Ascending aorta (tissue), 2 donors: ENCODE results near the gene GAB2. TPM values are rescaled to one million over a fixed set of nuclear protein-coding genes. Genes with fewer than 3 reads are reported as not detected.

ENCODE experiments used
- DNase-seq, 2 donors: peaks; one replicate each; pipeline ENCODE4 v3.0.0-alpha.2; 2019; ENCODE audit warnings: low spot score in 2 of 2
- H3K27ac ChIP-seq, 2 donors: fragments of 200-600 bp; sonication (generic); one replicate each; pipeline ENCODE4 v1.5.1; 2016 to 2017; ENCODE audit warnings: mild to moderate bottlenecking in 1 of 2
- H3K27me3 ChIP-seq: fragments of 200-600 bp; sonication (generic); one replicate; pipeline ENCODE4 v1.5.1; 2017
- H3K36me3 ChIP-seq, 2 donors: fragments of 200-600 bp; sonication (generic); one replicate each; pipeline ENCODE4 v1.5.1; 2016
- H3K4me1 ChIP-seq, 2 donors: fragments of 200-600 bp; sonication (generic); one replicate each; pipeline ENCODE4 v1.5.1; 2016 to 2017; ENCODE audit warnings: mild to moderate bottlenecking in 1 of 2
- H3K4me3 ChIP-seq, 2 donors: fragments of 200-600 bp; sonication (generic); one replicate each; pipeline ENCODE4 v1.5.1; 2016 to 2017; ENCODE audit warnings: mild to moderate bottlenecking in 1 of 2
- H3K9me3 ChIP-seq, 2 donors: fragments of 200-600 bp; sonication (generic); one replicate each; pipeline ENCODE4 v1.5.1; 2016
- CTCF ChIP-seq, 3 experiments: fragments of 200-600 bp in 2 of 3; fragments of 450-650 bp in 1 of 3; sonication (generic) in 2 of 3; IDR thresholded peaks; one replicate each; pipeline ENCODE4 v1.5.1; 2016 to 2019; ENCODE audit warnings: antibody characterized with exemption in 3 of 3, mild to moderate bottlenecking in 1 of 3, moderate library complexity in 1 of 3
- intact Hi-C: fragments of 100-400 bp; cut with DNase I; formaldehyde crosslinking; loops from one replicate; pipeline ENCODE4 v1.15.1; 2023
- total RNA-seq: library from RNA; depleted of rRNA; stranded (reverse); fragments of >200 nt; gene quantifications from one replicate; pipeline ENCODE4 v1.1.0, GENCODE V29; 2016

The GAB2 gene
- total RNA-seq, 1 donor from 2014 or later, result 21.6 TPM

GRCh38 chr11:78420796-78421209 lies 3.2 kb upstream of the GAB2 start:
- intact Hi-C loops, result loop anchor here (2.0 to 5.0 kb wide), 2 partner anchors 192 to 344 kb away; partner anchors contain the start of gene NDUFC2
- Histone ChIP-seq H3K36me3 (no peaks in the 10 kb centered on the region), H3K27ac (peak overlapping the region; percentile 97 to 100), H3K4me1 (peaks cover 0 to 21% of the 10 kb centered on the region in 2 donors), H3K9me3 (no peaks in the 10 kb centered on the region), H3K4me3 (peak overlapping the region; percentile 9 to 82), H3K27me3 (no peaks in the 10 kb centered on the region)
- TF ChIP-seq CTCF (IDR thresholded peaks at IDR 0.05), result no peak
- DNase-seq, result peak; percentile 64 to 93

GRCh38 chr11:78420255-78420764 lies 2.7 kb upstream of the GAB2 start:
- H3K4me1 ChIP-seq, result peaks cover 0 to 21% of the 10 kb centered on the region in 2 donors
- DNase-seq, result peak; percentile 43 to 90
- H3K9me3 ChIP-seq, result no peaks in the 10 kb centered on the region
- no peaks in the 10 kb centered on the region for H3K36me3 ChIP-seq
- intact Hi-C loops, result loop anchor here (2.0 to 5.0 kb wide), 2 partner anchors 192 to 343 kb away; partner anchors contain the start of gene NDUFC2
- no peaks in the 10 kb centered on the region for H3K27me3 ChIP-seq
- H3K4me3 ChIP-seq, result peak overlapping the region; percentile 9 to 82
- peak overlapping the region; percentile 97 to 100 for H3K27ac ChIP-seq
- TF ChIP-seq CTCF (IDR thresholded peaks at IDR 0.05), result peak; percentile 58 to 71 (median 58)

GRCh38 chr11:78419327-78419726 lies 1.7 kb upstream of the GAB2 start:
- intact Hi-C loops, result loop anchor here (1.0 to 5.0 kb wide), 4 partner anchors 143 to 427 kb away; partner anchors contain the start of genes ALG8, INTS4, KCTD21 and USP35
- Histone ChIP-seq H3K36me3 (no peaks in the 10 kb centered on the region), H3K9me3 (no peaks in the 10 kb centered on the region), H3K27me3 (no peaks in the 10 kb centered on the region), H3K4me3 (peak overlapping the region; percentile 82 to 84), H3K27ac (peak overlapping the region; percentile 97 to 100), H3K4me1 (peaks cover 0 to 19% of the 10 kb centered on the region in 2 donors)
- peak; percentile 31 to 94 for DNase-seq
- TF ChIP-seq CTCF (IDR thresholded peaks at IDR 0.05), result no peak

- peak overlapping the region; percentile 82 to 84 for H3K4me3 ChIP-seq
- H3K36me3 ChIP-seq, result no peaks in the 10 kb centered on the region
- H3K4me1 ChIP-seq, result peaks cover 0 to 19% of the 10 kb centered on the region in 2 donors
- H3K27me3 ChIP-seq, result no peaks in the 10 kb centered on the region
- TF ChIP-seq CTCF (IDR thresholded peaks at IDR 0.05), result no peak
- intact Hi-C loops, result loop anchor here (1.0 to 5.0 kb wide), 4 partner anchors 144 to 426 kb away; partner anchors contain the start of genes ALG8, INTS4, KCTD21 and USP35
- peak overlapping the region; percentile 97 to 100 for H3K27ac ChIP-seq
- H3K9me3 ChIP-seq, result no peaks in the 10 kb centered on the region
- DNase-seq, result no peak
Measured at GRCh38 chr11:78418584-78419211, 1.1 kb upstream of the GAB2 start.

- H3K4me1 ChIP-seq, result peaks cover 0 to 19% of the 10 kb centered on the region in 2 donors
Measured at GRCh38 chr11:78417888-78418583, 416 bp upstream of the GAB2 start.

More at GRCh38 chr11:78417888-78418583, 416 bp upstream of the GAB2 start:
- DNase-seq, result peak; percentile 50 to 92
- H3K4me3 ChIP-seq, result peak overlapping the region; percentile 82 to 84
- H3K27me3 ChIP-seq, result no peaks in the 10 kb centered on the region
- H3K9me3 ChIP-seq, result no peaks in the 10 kb centered on the region
- peak in 1 of 3 experiments; percentile 66 for TF ChIP-seq CTCF (IDR thresholded peaks at IDR 0.05)
- intact Hi-C loops, result loop anchor here (1.0 to 5.0 kb wide), 5 partner anchors 105 to 426 kb away; partner anchors contain the start of genes ALG8 and INTS4
- H3K36me3 ChIP-seq, result no peaks in the 10 kb centered on the region
- H3K27ac ChIP-seq, result peak overlapping the region; percentile 97 to 100
